ENCODE results near the gene LRRC15. TPM values are rescaled to one million over a fixed set of nuclear protein-coding genes. Genes with fewer than 3 reads are reported as not detected.

The LRRC15 gene
- total RNA-seq, 1 experiment from 2014 or later = 0.36 TPM

DNA sequence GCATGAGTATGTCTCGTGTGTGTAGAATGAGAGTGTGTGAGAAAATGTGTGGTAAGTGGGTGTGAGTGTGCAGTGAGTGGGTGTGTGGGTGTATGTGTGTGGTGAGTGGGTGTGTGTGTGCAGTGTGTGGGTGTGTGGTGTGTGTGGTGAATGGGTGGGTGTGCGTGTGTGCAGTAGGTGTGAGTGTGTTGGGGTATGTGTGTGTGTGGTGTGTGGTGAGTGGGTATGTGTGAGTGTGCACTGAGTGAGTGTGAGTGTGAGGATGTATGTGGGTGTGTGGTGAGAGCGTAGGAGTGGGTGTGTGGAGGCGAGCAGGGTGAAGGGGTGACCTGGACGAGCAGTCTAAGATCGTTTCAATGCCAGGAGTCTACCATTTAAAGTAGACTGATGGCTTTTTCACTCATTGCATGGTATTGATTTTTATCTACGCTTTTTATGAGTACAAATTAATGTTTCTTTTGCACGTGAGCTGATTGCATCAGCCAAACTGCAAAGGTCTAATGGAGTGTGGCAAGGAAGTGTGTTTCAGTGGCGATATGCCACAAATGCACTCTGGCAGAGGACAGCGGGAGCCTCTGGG is 16.8 kb downstream of the LRRC15 start:
- no peak for TF ChIP-seq CTCF (conservative IDR thresholded peaks at IDR 0.05; ENCODE audit: low read depth, low read length)
- no peak for TF ChIP-seq EZH2 (IDR thresholded peaks at IDR 0.05; ENCODE audit: low read length, unreplicated experiment)
- H3K4me1 ChIP-seq (ENCODE audit: insufficient read depth, low read length) = no peaks in the 10 kb centered on the region
- H3K27me3 ChIP-seq (ENCODE audit: low read length) = peaks cover 7% of the 10 kb centered on the region; the same call in 1 of the 2 replicates
- H4K20me1 ChIP-seq (ENCODE audit: low read length) = no peaks in the 10 kb centered on the region
- H3K4me2 ChIP-seq (ENCODE audit: low read length) = no peak overlapping the region
- ATAC-seq = no peak
- no peak overlapping the region for H3K27ac ChIP-seq (ENCODE audit: low read length)
- no peak overlapping the region for H3K9ac ChIP-seq (ENCODE audit: low read length)
- H3K79me2 ChIP-seq (ENCODE audit: low read length) = no peaks in the 10 kb centered on the region
- ChIA-PET POLR2A (ENCODE audit: unreplicated experiment) (no interaction called here), CTCF (no interaction called here)
- BruUV-seq (replicated peaks) = no TSS peak
- H3K4me3 ChIP-seq (ENCODE audit: low read length) = no peak overlapping the region
- no peaks in the 10 kb centered on the region for H3K9me2 ChIP-seq (replicated peaks; ENCODE audit: low read length)
- H3K9me3 ChIP-seq (ENCODE audit: low read length) = no peaks in the 10 kb centered on the region
- no peaks in the 10 kb centered on the region for H3K36me3 ChIP-seq (ENCODE audit: low read depth, low read length)
- intact Hi-C loops (cut with micrococcal nuclease) = no loop called here
- no peak overlapping the region for H2AFZ ChIP-seq (ENCODE audit: low read length)
- H3F3A ChIP-seq (ENCODE audit: low read length, unreplicated experiment) = no peaks in the 10 kb centered on the region
- no peak for DNase-seq

DNA sequence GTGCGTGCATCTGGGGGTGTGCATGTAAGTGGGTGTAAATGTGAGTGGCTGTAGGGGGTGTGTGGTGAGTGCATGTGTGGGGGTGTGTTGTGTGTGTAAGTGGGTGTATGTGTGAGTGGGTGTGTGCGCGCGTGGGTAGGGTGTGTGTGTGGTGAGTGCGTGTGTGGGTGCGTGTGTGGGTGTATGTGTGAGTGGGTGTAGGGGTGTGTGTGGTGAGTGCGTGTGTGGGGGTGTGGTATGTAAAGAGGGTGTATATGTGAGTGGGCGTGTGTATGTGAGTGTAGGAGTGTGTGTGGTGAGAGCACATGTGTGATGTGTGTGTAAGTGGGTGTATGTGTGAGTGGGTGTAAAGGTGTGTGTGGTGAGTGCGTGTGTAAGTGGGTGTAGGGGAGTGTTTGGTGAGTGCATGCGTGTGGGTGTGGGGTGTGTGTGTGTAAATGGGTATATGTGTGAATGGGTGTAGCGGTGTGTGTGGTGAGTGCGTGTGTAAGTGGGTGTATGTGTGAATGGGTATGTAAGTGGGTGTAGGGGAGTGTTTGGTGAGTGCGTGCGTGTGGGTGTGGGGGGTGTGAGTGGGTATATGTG is 17.5 kb downstream of the LRRC15 start:
- ATAC-seq = no peak
- no peak for TF ChIP-seq CTCF (conservative IDR thresholded peaks at IDR 0.05; ENCODE audit: low read depth, low read length)
- TF ChIP-seq EZH2phosphoT487 (IDR thresholded peaks at IDR 0.05; ENCODE audit: borderline replicate concordance, low read length) = no peak
- no peak for TF ChIP-seq EZH2 (IDR thresholded peaks at IDR 0.05; ENCODE audit: low read length, unreplicated experiment)
- H3K36me3 ChIP-seq (ENCODE audit: low read depth, low read length) = no peaks in the 10 kb centered on the region

DNA sequence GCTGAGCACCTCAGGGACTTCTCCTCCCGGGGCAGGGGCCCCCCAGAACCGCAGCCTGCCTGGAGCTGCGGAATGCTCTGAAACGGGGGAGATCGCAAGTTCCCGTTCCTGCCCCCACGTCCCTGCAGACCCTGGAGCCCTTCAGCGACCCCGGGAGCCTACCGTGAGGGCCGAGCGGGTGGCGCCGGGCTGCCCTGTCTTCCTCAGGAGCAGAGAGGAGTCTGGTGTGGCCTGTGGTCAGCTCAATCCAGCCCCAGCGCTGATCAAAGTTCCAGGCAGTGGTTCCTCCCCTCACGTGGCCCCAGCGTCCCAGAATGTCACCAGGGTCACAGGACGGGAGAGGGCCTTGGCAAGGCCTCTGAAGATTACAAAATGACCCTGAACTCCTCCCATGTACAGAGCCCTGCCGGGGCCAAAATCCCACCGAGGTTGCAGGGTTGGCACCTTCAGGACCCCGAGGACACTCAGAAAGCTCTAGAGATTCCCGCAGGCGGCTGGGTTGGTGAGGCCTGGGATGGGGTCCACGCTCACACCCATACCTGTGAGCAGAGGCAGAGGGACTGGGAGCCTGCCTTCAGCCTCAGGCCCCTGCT is 18.4 kb downstream of the LRRC15 start, which contains the start of gene CPN2:
TSS of gene CPN2 (minus strand) at position 249 of the 593 bp plus-strand sequence. CDS start 8,626 bp downstream, outside the sequence.
- no peak within 1 kb of the TSS for H3K4me3 ChIP-seq (ENCODE audit: low read length)
- H3K27me3 ChIP-seq (ENCODE audit: low read length) = no peaks in the 10 kb centered on the region
- no peaks in the 10 kb centered on the region for H3F3A ChIP-seq (ENCODE audit: low read length, unreplicated experiment)
- ChIA-PET CTCF (interaction anchor here (1.0 kb wide), 1 partner anchor 570 kb away, joined by 5 read pairs; no protein-coding TSS in a partner anchor), POLR2A (ENCODE audit: unreplicated experiment) (no interaction called here)
- no peaks in the 10 kb centered on the region for H3K4me1 ChIP-seq (ENCODE audit: insufficient read depth, low read length)
- no peaks in the 10 kb centered on the region for H4K20me1 ChIP-seq (ENCODE audit: low read length)
- no peak within 1 kb of the TSS for H3K9ac ChIP-seq (ENCODE audit: low read length)
- intact Hi-C loops (cut with micrococcal nuclease) = no loop called here
- ATAC-seq (no peak), DNase-seq (no peak)
- TF ChIP-seq CTCF (conservative IDR thresholded peaks at IDR 0.05; ENCODE audit: low read depth, low read length) (no peak), EZH2phosphoT487 (IDR thresholded peaks at IDR 0.05; ENCODE audit: borderline replicate concordance, low read length) (no peak), EZH2 (IDR thresholded peaks at IDR 0.05; ENCODE audit: low read length, unreplicated experiment) (no peak)
- no peak within 1 kb of the TSS for H3K4me2 ChIP-seq (ENCODE audit: low read length)
- H3K9me3 ChIP-seq (ENCODE audit: low read length) = no peaks in the 10 kb centered on the region
- H2AFZ ChIP-seq (ENCODE audit: low read length) = no peak within 1 kb of the TSS
- no peak within 1 kb of the TSS for H3K27ac ChIP-seq (ENCODE audit: low read length)
- BruUV-seq (replicated peaks) = no TSS peak
- H3K36me3 ChIP-seq (ENCODE audit: low read depth, low read length) = no peaks in the 10 kb centered on the region
- H3K9me2 ChIP-seq (replicated peaks; ENCODE audit: low read length) = no peaks in the 10 kb centered on the region
- no peaks in the 10 kb centered on the region for H3K79me2 ChIP-seq (ENCODE audit: low read length)

More for the DNA sequence above, 17.5 kb downstream of the LRRC15 start:
- intact Hi-C loops (cut with micrococcal nuclease) = no loop called here
- no peak for DNase-seq
- Histone ChIP-seq H4K20me1 (ENCODE audit: low read length) (no peaks in the 10 kb centered on the region), H2AFZ (ENCODE audit: low read length) (no peak overlapping the region), H3K4me1 (ENCODE audit: insufficient read depth, low read length) (no peaks in the 10 kb centered on the region), H3K4me2 (ENCODE audit: low read length) (no peak overlapping the region), H3K9ac (ENCODE audit: low read length) (no peak overlapping the region), H3K4me3 (ENCODE audit: low read length) (no peak overlapping the region), H3K27ac (ENCODE audit: low read length) (no peak overlapping the region), H3K27me3 (ENCODE audit: low read length) (peaks cover 7% of the 10 kb centered on the region; the same call in 1 of the 2 replicates), H3F3A (ENCODE audit: low read length, unreplicated experiment) (no peaks in the 10 kb centered on the region), H3K9me3 (ENCODE audit: low read length) (no peaks in the 10 kb centered on the region), H3K79me2 (ENCODE audit: low read length) (no peaks in the 10 kb centered on the region), H3K9me2 (replicated peaks; ENCODE audit: low read length) (no peaks in the 10 kb centered on the region)
- BruUV-seq (replicated peaks) = no TSS peak
- POLR2A ChIA-PET (ENCODE audit: unreplicated experiment) = no interaction called here
- CTCF ChIA-PET = no interaction called here

Data from PC-3 (cell line).